Epithelial cell of proximal tubule (primary cell): ENCODE measurements around the gene PPM1N. TPM values are rescaled to one million over a fixed set of nuclear protein-coding genes. Genes with fewer than 3 reads are reported as not detected.

Experiments used
- DNase-seq: peaks from one replicate; pipeline ENCODE4 v3.0.0-alpha.2; 2011; ENCODE audit warnings: low read depth
- H3K4me3 ChIP-seq: 2 replicates; pipeline ENCODE4 v1.5.1; 2011; ENCODE audit warnings: low read depth, mild to moderate bottlenecking, low read length
- total RNA-seq: library from RNA; depleted of rRNA; stranded (reverse); fragments of >200 nt; gene quantifications from 2 replicates; pipeline ENCODE4 v1.2.3, GENCODE V29; 2015
- TF ChIP-seq, protein P1 (sequence below): conservative IDR thresholded peaks from 2 replicates; pipeline ENCODE4 v1.5.1; 2012; ENCODE audit warnings: low read depth, mild to moderate bottlenecking, low read length

The PPM1N gene
- total RNA-seq, 1 donor from 2014 or later = 0.17 TPM

DNA sequence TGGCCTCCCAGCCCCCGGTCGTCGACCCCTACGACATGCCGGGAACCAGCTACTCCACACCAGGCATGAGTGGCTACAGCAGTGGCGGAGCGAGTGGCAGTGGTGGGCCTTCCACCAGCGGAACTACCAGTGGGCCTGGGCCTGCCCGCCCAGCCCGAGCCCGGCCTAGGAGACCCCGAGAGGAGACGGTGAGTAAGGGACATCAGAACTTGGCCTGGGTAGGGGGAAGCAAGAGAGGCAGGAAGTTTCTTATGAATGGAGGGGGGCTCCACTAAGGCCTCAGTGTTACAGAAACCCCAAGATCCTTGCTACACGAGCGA, 27.5 kb upstream of the PPM1N start:
- TF ChIP-seq, protein P1, sequence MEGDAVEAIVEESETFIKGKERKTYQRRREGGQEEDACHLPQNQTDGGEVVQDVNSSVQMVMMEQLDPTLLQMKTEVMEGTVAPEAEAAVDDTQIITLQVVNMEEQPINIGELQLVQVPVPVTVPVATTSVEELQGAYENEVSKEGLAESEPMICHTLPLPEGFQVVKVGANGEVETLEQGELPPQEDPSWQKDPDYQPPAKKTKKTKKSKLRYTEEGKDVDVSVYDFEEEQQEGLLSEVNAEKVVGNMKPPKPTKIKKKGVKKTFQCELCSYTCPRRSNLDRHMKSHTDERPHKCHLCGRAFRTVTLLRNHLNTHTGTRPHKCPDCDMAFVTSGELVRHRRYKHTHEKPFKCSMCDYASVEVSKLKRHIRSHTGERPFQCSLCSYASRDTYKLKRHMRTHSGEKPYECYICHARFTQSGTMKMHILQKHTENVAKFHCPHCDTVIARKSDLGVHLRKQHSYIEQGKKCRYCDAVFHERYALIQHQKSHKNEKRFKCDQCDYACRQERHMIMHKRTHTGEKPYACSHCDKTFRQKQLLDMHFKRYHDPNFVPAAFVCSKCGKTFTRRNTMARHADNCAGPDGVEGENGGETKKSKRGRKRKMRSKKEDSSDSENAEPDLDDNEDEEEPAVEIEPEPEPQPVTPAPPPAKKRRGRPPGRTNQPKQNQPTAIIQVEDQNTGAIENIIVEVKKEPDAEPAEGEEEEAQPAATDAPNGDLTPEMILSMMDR = no peak
- DNase-seq = no peak
- peak overlapping the region; percentile 95 for H3K4me3 ChIP-seq

GRCh38 chr19:45471111-45471930, 26.9 kb upstream of the PPM1N start:
- peak overlapping the region; percentile 46 for H3K4me3 ChIP-seq
- DNase-seq = no peak
- TF ChIP-seq, protein P1 = no peak

- TF ChIP-seq, protein P1 = no peak
- DNase-seq = no peak
- peak overlapping the region; percentile 46 for H3K4me3 ChIP-seq
These were observed 26.2 kb upstream of the PPM1N start for GRCh38 chr19:45471931-45472562.

DNA sequence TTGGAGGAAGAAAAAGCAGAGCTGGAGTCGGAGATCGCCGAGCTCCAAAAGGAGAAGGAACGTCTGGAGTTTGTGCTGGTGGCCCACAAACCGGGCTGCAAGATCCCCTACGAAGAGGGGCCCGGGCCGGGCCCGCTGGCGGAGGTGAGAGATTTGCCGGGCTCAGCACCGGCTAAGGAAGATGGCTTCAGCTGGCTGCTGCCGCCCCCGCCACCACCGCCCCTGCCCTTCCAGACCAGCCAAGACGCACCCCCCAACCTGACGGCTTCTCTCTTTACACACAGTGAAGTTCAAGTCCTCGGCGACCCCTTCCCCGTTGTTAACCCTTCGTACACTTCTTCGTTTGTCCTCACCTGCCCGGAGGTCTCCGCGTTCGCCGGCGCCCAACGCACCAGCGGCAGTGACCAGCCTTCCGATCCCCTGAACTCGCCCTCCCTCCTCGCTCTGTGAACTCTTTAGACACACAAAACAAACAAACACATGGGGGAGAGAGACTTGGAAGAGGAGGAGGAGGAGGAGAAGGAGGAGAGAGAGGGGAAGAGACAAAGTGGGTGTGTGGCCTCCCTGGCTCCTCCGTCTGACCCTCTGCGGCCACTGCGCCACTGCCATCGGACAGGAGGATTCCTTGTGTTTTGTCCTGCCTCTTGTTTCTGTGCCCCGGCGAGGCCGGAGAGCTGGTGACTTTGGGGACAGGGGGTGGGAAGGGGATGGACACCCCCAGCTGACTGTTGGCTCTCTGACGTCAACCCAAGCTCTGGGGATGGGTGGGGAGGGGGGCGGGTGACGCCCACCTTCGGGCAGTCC, 25.5 kb upstream of the PPM1N start:
- TF ChIP-seq, protein P1 = no peak
- H3K4me3 ChIP-seq = peak overlapping the region; percentile 46

GRCh38 chr19:45473367-45473681, 24.9 kb upstream of the PPM1N start:
- DNase-seq = no peak
- TF ChIP-seq, protein P1 = no peak
- no peak overlapping the region for H3K4me3 ChIP-seq

More for the DNA sequence above, 25.5 kb upstream of the PPM1N start:
- no peak for DNase-seq

DNA sequence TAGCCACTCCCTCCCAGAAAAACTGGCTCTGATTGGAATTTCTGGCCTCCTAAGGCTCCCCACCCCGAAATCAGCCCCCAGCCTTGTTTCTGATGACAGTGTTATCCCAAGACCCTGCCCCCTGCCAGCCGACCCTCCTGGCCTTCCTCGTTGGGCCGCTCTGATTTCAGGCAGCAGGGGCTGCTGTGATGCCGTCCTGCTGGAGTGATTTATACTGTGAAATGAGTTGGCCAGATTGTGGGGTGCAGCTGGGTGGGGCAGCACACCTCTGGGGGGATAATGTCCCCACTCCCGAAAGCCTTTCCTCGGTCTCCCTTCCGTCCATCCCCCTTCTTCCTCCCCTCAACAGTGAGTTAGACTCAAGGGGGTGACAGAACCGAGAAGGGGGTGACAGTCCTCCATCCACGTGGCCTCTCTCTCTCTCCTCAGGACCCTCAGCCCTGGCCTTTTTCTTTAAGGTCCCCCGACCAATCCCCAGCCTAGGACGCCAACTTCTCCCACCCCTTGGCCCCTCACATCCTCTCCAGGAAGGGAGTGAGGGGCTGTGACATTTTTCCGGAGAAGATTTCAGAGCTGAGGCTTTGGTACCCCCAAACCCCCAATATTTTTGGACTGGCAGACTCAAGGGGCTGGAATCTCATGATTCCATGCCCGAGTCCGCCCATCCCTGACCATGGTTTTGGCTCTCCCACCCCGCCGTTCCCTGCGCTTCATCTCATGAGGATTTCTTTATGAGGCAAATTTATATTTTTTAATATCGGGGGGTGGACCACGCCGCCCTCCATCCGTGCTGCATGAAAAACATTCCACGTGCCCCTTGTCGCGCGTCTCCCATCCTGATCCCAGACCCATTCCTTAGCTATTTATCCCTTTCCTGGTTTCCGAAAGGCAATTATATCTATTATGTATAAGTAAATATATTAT, 24.3 kb upstream of the PPM1N start:
- DNase-seq = no peak
- TF ChIP-seq, protein P1 = no peak

More for the DNA sequence above, 24.3 kb upstream of the PPM1N start:
- H3K4me3 ChIP-seq = no peak overlapping the region
